Common myeloid progenitor, CD34-positive (primary cell): Measurements from ENCODE around the gene C10orf62.

Experiments
- CTCF ChIA-PET: fragments of 350-600 bp; sonication (Branson Sonifier 250); formaldehyde crosslinking; loops from one replicate; lab custom pipeline; 2021; ENCODE audit warnings: antibody characterized with exemption; lab: Charles Lee
- POLR2A ChIA-PET: fragments of 350-600 bp; sonication (Branson Sonifier 250); formaldehyde crosslinking; loops from one replicate; lab custom pipeline; 2021; ENCODE audit warnings: antibody characterized with exemption; lab: Charles Lee
- DNase-seq, 3 donors: peaks; one replicate each; pipeline versions ENCODE4 v3.0.0 to v3.0.0-alpha.2; 2013
- H3K27ac ChIP-seq, 2 experiments: 1 replicate in 1 of 2; 2 replicates in 1 of 2; pipeline ENCODE4 v1.7.0; 2013; ENCODE audit warnings: inconsistent platforms in 2 of 2, low read length in 2 of 2, mild to moderate bottlenecking in 2 of 2, low read depth in 1 of 2, moderate library complexity in 1 of 2; ENCODE audit not compliant: severe bottlenecking in 2 of 2, insufficient read depth in 1 of 2, poor library complexity in 1 of 2
- H3K27me3 ChIP-seq, 5 experiments: replicated peaks in 2 of 5; 1 replicate in 3 of 5; 2 replicates in 2 of 5; pipeline versions ENCODE4 v1.6.1 to v1.7.0; 2013; ENCODE audit warnings: low read length in 4 of 5, mild to moderate bottlenecking in 2 of 5, moderate library complexity in 2 of 5, inconsistent platforms in 1 of 5; ENCODE audit not compliant: insufficient read depth in 5 of 5, control insufficient read depth in 4 of 5
- H3K36me3 ChIP-seq, 4 experiments: 1 replicate in 2 of 4; 2 replicates in 2 of 4; pipeline versions ENCODE4 v1.6.1 to v1.7.0; 2013; ENCODE audit warnings: low read length in 3 of 4, control low read depth in 1 of 4, mild to moderate bottlenecking in 1 of 4; ENCODE audit not compliant: control insufficient read depth in 4 of 4, insufficient read depth in 4 of 4
- H3K4me1 ChIP-seq, 4 experiments: 1 replicate in 3 of 4; 2 replicates in 1 of 4; pipeline versions ENCODE4 v1.6.1 to v1.7.1; 2013; ENCODE audit warnings: low read length in 3 of 4, mild to moderate bottlenecking in 3 of 4, control low read depth in 1 of 4, inconsistent platforms in 1 of 4, moderate library complexity in 1 of 4; ENCODE audit not compliant: control insufficient read depth in 4 of 4, insufficient read depth in 4 of 4; ENCODE audit errors: control extremely low read depth in 1 of 4
- H3K4me3 ChIP-seq, 7 experiments: 1 replicate in 4 of 7; 2 replicates in 3 of 7; pipeline versions ENCODE4 v1.5.1 to v1.7.0; 2013; ENCODE audit warnings: mild to moderate bottlenecking in 7 of 7, low read length in 6 of 7, moderate library complexity in 6 of 7, inconsistent platforms in 2 of 7, low read depth in 2 of 7, control low read depth in 1 of 7; ENCODE audit not compliant: insufficient read depth in 4 of 7, control insufficient read depth in 1 of 7; ENCODE audit errors: extremely low read depth in 1 of 7
- H3K9me3 ChIP-seq, 5 experiments: 1 replicate in 4 of 5; 2 replicates in 1 of 5; pipeline versions ENCODE4 v1.6.1 to v1.7.1; 2013; ENCODE audit warnings: low read length in 4 of 5, mild to moderate bottlenecking in 2 of 5, inconsistent platforms in 1 of 5, low read depth in 1 of 5, moderate library complexity in 1 of 5; ENCODE audit not compliant: control insufficient read depth in 4 of 5, insufficient read depth in 2 of 5; ENCODE audit errors: control extremely low read depth in 1 of 5
- WGBS: methylation state at CpG from one replicate; pipeline ENCODE4 v1.1.5; 2013; ENCODE audit not compliant: insufficient coverage; 5-methylcytosine and 5-hydroxymethylcytosine counted together

Gene C10orf62

GRCh38 chr10:97640174-97640867, 50.8 kb downstream of the C10orf62 start, which contains the start of gene PI4K2A:
PI4K2A (plus strand) TSS chr10:97640671; CDS start chr10:97640743, 72 bp downstream.
- peaks cover 0 to 10% (median 2%) of the 10 kb centered on the region in 4 experiments for H3K36me3 ChIP-seq
- peak within 1 kb of the TSS in 1 of 2 experiments; percentile 61 for H3K27ac ChIP-seq
- H3K27me3 ChIP-seq = peaks cover 0 to 3% (median 0%) of the 10 kb centered on the region in 5 experiments
- CTCF ChIA-PET = interaction anchor here (1.5 kb wide), 1 partner anchor 47 kb away, joined by 5 read pairs; the partner anchor contains the start of gene AVPI1
- DNase-seq = peak; percentile 99 to 100 (median 99)
- under 1% methylated on average over 51 of the region's 54 CpGs for WGBS
- POLR2A ChIA-PET = interaction anchor here (1.2 kb wide), 1 partner anchor 18 kb away, joined by 3 read pairs; no protein-coding TSS in a partner anchor
- no peaks in the 10 kb centered on the region for H3K9me3 ChIP-seq
- peak within 1 kb of the TSS; percentile 59 to 91 (median 77) for H3K4me3 ChIP-seq
- H3K4me1 ChIP-seq = peaks cover 0 to 19% (median 13%) of the 10 kb centered on the region in 4 experiments
